Measurements from ENCODE around the gene C1QC.

Gene C1QC

GRCh38 chr1:22639286-22639685 is 4.1 kb upstream of the C1QC start:
- no peak for DNase-seq (ENCODE audit: extremely low read depth, insufficient read length)
- H3K36me3 ChIP-seq (ENCODE audit: control insufficient read depth, insufficient read depth, low read length), result no peaks in the 10 kb centered on the region
- H3K27me3 ChIP-seq (replicated peaks; ENCODE audit: control insufficient read depth, insufficient read depth, low read length), result peaks cover 1% of the 10 kb centered on the region
- no peak for TF ChIP-seq CTCF (IDR thresholded peaks at IDR 0.05; ENCODE audit: insufficient read depth, low read length, poor library complexity, severe bottlenecking)
- no peak overlapping the region for H3K4me3 ChIP-seq (replicated peaks; ENCODE audit: low read depth, low read length)

GRCh38 chr1:22641247-22641646 is 2.2 kb upstream of the C1QC start:
- H3K36me3 ChIP-seq (ENCODE audit: control insufficient read depth, insufficient read depth, low read length), result no peaks in the 10 kb centered on the region
- DNase-seq (ENCODE audit: extremely low read depth, insufficient read length), result no peak
- TF ChIP-seq CTCF (IDR thresholded peaks at IDR 0.05; ENCODE audit: insufficient read depth, low read length, poor library complexity, severe bottlenecking), result no peak
- no peak overlapping the region for H3K4me3 ChIP-seq (replicated peaks; ENCODE audit: low read depth, low read length)
- H3K27me3 ChIP-seq (replicated peaks; ENCODE audit: control insufficient read depth, insufficient read depth, low read length), result no peaks in the 10 kb centered on the region; the same call in 1 of the 2 replicates

GRCh38 chr1:22641906-22642636 is 1.4 kb upstream of the C1QC start:
- Histone ChIP-seq H3K27me3 (replicated peaks; ENCODE audit: control insufficient read depth, insufficient read depth, low read length) (no peaks in the 10 kb centered on the region; the same call in 1 of the 2 replicates), H3K36me3 (ENCODE audit: control insufficient read depth, insufficient read depth, low read length) (no peaks in the 10 kb centered on the region), H3K4me3 (replicated peaks; ENCODE audit: low read depth, low read length) (no peak overlapping the region)
- DNase-seq (ENCODE audit: extremely low read depth, insufficient read length), result peak; percentile 47
- TF ChIP-seq CTCF (IDR thresholded peaks at IDR 0.05; ENCODE audit: insufficient read depth, low read length, poor library complexity, severe bottlenecking), result peak; percentile 92

DNA sequence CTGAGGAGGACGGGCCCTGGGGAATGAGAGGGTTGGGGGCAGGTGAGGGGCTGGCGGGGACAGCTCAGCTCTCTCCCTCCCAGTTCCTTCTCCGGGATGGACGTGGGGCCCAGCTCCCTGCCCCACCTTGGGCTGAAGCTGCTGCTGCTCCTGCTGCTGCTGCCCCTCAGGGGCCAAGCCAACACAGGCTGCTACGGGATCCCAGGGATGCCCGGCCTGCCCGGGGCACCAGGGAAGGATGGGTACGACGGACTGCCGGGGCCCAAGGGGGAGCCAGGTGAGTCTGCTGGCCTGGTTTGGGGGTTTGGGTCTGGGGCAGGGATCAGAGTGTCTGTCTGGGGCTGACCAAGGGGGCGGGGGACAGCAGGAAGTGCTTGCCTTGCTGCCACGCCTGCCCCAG is 495 bp downstream of the C1QC start:
- Histone ChIP-seq H3K27me3 (replicated peaks; ENCODE audit: control insufficient read depth, insufficient read depth, low read length) (no peaks in the 10 kb centered on the region; the same call in 1 of the 2 replicates), H3K36me3 (ENCODE audit: control insufficient read depth, insufficient read depth, low read length) (no peaks in the 10 kb centered on the region), H3K4me3 (replicated peaks; ENCODE audit: low read depth, low read length) (no peak overlapping the region)
- DNase-seq (ENCODE audit: extremely low read depth, insufficient read length), result no peak
- TF ChIP-seq CTCF (IDR thresholded peaks at IDR 0.05; ENCODE audit: insufficient read depth, low read length, poor library complexity, severe bottlenecking), result no peak

DNA sequence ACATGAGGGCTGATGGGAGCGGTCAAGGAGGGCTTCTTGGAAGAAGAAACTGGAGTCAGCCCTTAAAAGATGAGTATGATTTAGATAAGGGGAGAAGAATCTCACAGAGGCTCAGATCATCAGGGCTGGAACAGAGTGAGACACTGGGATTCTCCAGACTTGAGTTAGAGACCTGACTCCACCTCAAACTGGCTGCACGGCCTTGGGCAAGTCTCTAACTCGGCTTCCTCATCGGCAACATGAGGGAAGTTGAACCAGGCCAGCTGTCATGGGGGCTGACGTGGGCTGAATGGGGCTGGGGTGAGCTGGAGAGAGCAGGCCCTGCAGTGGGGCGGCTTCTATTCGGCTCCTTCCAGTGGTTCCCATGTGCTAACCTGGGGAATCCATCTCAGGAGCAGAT is 2.5 kb downstream of the C1QC start:
- no peak for TF ChIP-seq CTCF (IDR thresholded peaks at IDR 0.05; ENCODE audit: insufficient read depth, low read length, poor library complexity, severe bottlenecking)
- H3K27me3 ChIP-seq (replicated peaks; ENCODE audit: control insufficient read depth, insufficient read depth, low read length), result no peaks in the 10 kb centered on the region; the same call in 1 of the 2 replicates
- H3K36me3 ChIP-seq (ENCODE audit: control insufficient read depth, insufficient read depth, low read length), result no peaks in the 10 kb centered on the region
- no peak overlapping the region for H3K4me3 ChIP-seq (replicated peaks; ENCODE audit: low read depth, low read length)
- no peak for DNase-seq (ENCODE audit: extremely low read depth, insufficient read length)
